ENCODE results near the gene HIP1R. TPM values are rescaled to one million over a fixed set of nuclear protein-coding genes. Genes with fewer than 3 reads are reported as not detected.

The HIP1R gene
- polyA plus RNA-seq, 2 of the 4 experiments (the other 2 are of a cell fraction): 9.0 to 10.6 TPM

GRCh38 chr12:122868471-122869177, 33.4 kb downstream of the HIP1R start:
- FAIRE-seq (no peak), ATAC-seq (no peak), DNase-seq (ENCODE audit: low read depth in 1 of 2, low spot score in 1 of 2) (no peak)
- TF ChIP-seq HEYL (CRISPR knock-in tag; IDR thresholded peaks at IDR 0.05) (no peak), HOXB13 (CRISPR knock-in tag; IDR thresholded peaks at IDR 0.05; ENCODE audit: low read depth) (no peak), CEBPB (IDR thresholded peaks at IDR 0.05) (no peak), GATA3 (IDR thresholded peaks at IDR 0.05; ENCODE audit: borderline replicate concordance) (no peak), POLR2AphosphoS2 (conservative IDR thresholded peaks at IDR 0.05; ENCODE audit: low read length) (no peak), ZSCAN20 (CRISPR knock-in tag; IDR thresholded peaks at IDR 0.05) (no peak), NFE2L2 (conservative IDR thresholded peaks at IDR 0.05; ENCODE audit: low read length) (no peak), FOSL2 (IDR thresholded peaks at IDR 0.05) (no peak), FOSL2 (CRISPR knock-in tag; IDR thresholded peaks at IDR 0.05) (no peak), CBX2 (IDR thresholded peaks at IDR 0.05; ENCODE audit: borderline replicate concordance, low read depth) (no peak), RFX5 (IDR thresholded peaks at IDR 0.05) (no peak), RCOR1 (IDR thresholded peaks at IDR 0.05; ENCODE audit: low read depth, low read length) (no peak), FOXS1 (CRISPR knock-in tag; IDR thresholded peaks at IDR 0.05) (no peak)
- TF ChIP-seq, protein P1, sequence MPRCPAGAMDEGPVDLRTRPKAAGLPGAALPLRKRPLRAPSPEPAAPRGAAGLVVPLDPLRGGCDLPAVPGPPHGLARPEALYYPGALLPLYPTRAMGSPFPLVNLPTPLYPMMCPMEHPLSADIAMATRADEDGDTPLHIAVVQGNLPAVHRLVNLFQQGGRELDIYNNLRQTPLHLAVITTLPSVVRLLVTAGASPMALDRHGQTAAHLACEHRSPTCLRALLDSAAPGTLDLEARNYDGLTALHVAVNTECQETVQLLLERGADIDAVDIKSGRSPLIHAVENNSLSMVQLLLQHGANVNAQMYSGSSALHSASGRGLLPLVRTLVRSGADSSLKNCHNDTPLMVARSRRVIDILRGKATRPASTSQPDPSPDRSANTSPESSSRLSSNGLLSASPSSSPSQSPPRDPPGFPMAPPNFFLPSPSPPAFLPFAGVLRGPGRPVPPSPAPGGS (IDR thresholded peaks at IDR 0.05): no peak
- H3K27ac ChIP-seq: no peak overlapping the region
- H3K4me1 ChIP-seq: peaks cover 10% of the 10 kb centered on the region; the same call in 1 of the 3 replicates
- no peaks in the 10 kb centered on the region for H3K9me3 ChIP-seq
- no peak overlapping the region for H3K4me2 ChIP-seq
- ChIA-PET CTCF (interaction anchor here (0.7 to 18.6 kb wide), 7 partner anchors 8 to 370 kb away, joined by 3 to 522 read pairs (median 7); no protein-coding TSS in a partner anchor), POLR2A (interaction anchor here (1.0 kb wide), 1 partner anchor 364 kb away, joined by 3 read pairs; the partner anchor contains the start of gene MPHOSPH9)
- no peak overlapping the region for H3K4me3 ChIP-seq
- WGBS (ENCODE audit: missing lambda C conversion rate): 89% methylated on average over 13 of the region's 13 CpGs

DNA sequence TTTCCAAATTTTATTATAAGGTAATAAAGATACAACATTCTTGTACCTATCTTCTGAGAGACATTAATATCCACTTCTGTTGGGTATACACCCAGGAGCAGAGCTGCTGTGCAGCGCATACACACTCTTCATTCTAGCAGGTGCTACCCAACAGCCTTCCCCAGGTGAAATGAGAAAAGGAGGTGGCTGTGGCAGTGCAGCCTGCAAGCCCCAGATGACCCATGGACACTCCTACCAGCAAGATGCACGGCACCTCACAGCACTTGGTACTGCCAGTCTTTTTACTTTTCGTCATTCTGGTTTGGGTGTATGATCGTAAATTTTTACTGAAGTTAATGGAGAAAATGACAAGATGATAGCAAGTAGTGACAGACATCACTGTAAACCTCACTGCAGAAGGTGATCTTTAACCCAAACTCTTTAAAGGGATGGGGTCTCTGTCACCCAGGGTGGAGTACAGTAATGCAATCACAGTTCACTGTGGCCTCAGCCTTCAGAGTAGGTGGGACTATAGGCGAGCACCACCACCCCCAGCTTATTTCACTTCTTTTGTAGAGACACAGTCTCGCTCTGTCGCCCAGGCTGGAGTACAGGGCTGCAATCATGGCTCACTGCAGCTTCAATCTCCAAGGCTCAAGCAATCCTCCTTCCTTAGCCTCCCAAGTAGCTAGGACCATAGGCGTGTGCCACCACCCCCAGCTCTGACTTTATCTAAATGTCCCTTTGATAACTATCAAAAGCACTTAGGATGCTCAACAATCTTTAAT, 34.1 kb downstream of the HIP1R start:
- H3K27ac ChIP-seq: no peak overlapping the region
- CTCF ChIA-PET: interaction anchor here (1.0 to 18.6 kb wide), 6 partner anchors 8 to 77 kb away, joined by 3 to 522 read pairs (median 8); no protein-coding TSS in a partner anchor

More for the DNA sequence above, 34.1 kb downstream of the HIP1R start:
- POLR2A ChIA-PET: interaction anchor here (1.0 kb wide), 1 partner anchor 363 kb away, joined by 3 read pairs; the partner anchor contains the start of gene MPHOSPH9
- TF ChIP-seq, protein P2, sequence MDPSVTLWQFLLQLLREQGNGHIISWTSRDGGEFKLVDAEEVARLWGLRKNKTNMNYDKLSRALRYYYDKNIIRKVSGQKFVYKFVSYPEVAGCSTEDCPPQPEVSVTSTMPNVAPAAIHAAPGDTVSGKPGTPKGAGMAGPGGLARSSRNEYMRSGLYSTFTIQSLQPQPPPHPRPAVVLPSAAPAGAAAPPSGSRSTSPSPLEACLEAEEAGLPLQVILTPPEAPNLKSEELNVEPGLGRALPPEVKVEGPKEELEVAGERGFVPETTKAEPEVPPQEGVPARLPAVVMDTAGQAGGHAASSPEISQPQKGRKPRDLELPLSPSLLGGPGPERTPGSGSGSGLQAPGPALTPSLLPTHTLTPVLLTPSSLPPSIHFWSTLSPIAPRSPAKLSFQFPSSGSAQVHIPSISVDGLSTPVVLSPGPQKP (IDR thresholded peaks at IDR 0.05; ENCODE audit: low read depth, low read length): no peak
- no peak for TF ChIP-seq E2F6 (IDR thresholded peaks at IDR 0.05; ENCODE audit: borderline replicate concordance, low read depth)
- TF ChIP-seq FOSB (CRISPR knock-in tag; IDR thresholded peaks at IDR 0.05): no peak
- TF ChIP-seq HOXA7 (CRISPR knock-in tag; IDR thresholded peaks at IDR 0.05): no peak
- no peak for TF ChIP-seq HES2 (IDR thresholded peaks at IDR 0.05)
- no peak for TF ChIP-seq EP300 (IDR thresholded peaks at IDR 0.05)
- TF ChIP-seq CTCF (IDR thresholded peaks at IDR 0.05): no peak
- no peak for TF ChIP-seq ZNF302 (CRISPR knock-in tag; IDR thresholded peaks at IDR 0.05)
- no peak for TF ChIP-seq NPAS2 (CRISPR knock-in tag; IDR thresholded peaks at IDR 0.05; ENCODE audit: borderline replicate concordance)
- TF ChIP-seq JUNB (IDR thresholded peaks at IDR 0.05): no peak
- no peak for TF ChIP-seq ZSCAN20 (CRISPR knock-in tag; IDR thresholded peaks at IDR 0.05)
- no peak for TF ChIP-seq RARB (CRISPR knock-in tag; IDR thresholded peaks at IDR 0.05)
- no peak for TF ChIP-seq RFX5 (IDR thresholded peaks at IDR 0.05)
- no peak for TF ChIP-seq NFE2L2 (conservative IDR thresholded peaks at IDR 0.05; ENCODE audit: low read length)
- TF ChIP-seq PHF8 (IDR thresholded peaks at IDR 0.05; ENCODE audit: borderline replicate concordance, low read depth): no peak
- no peak for TF ChIP-seq MAZ (IDR thresholded peaks at IDR 0.05; ENCODE audit: borderline replicate concordance, low read depth, low read length)
- TF ChIP-seq EHF (CRISPR knock-in tag; IDR thresholded peaks at IDR 0.05): no peak
- no peak for TF ChIP-seq MAX (IDR thresholded peaks at IDR 0.05)
- DNase-seq (ENCODE audit: low read depth in 1 of 2, low spot score in 1 of 2): no peak
- FAIRE-seq: no peak
- Histone ChIP-seq H3K4me3 (no peak overlapping the region), H3K4me2 (no peak overlapping the region), H3K9me3 (no peaks in the 10 kb centered on the region), H3K4me1 (peaks cover 10% of the 10 kb centered on the region; the same call in 1 of the 3 replicates)
- ATAC-seq: no peak
- WGBS (ENCODE audit: missing lambda C conversion rate): 90% methylated on average over 8 of the region's 8 CpGs

Measured in A549 (cell line).